Mucosa of descending colon (tissue), 3 donors: ENCODE data around the gene ACCS. TPM values are rescaled to one million over a fixed set of nuclear protein-coding genes. Genes with fewer than 3 reads are reported as not detected.

Experiments used
- ATAC-seq: fragments of 200-7000 bp; cut with Tn5 transposase; one replicate; pipeline ENCODE4 v1.9.1; 2020; ENCODE audit warnings: mild to moderate bottlenecking, moderate library complexity
- DNase-seq, 3 donors: peaks; one replicate each; pipeline ENCODE4 v3.0.0-alpha.2; 2020
- H3K36me3 ChIP-seq: fragments of 200-600 bp; one replicate; pipeline ENCODE4 v1.8.0; 2021; ENCODE audit warnings: low read depth, mild to moderate bottlenecking
- H3K4me1 ChIP-seq: fragments of 200-600 bp; one replicate; pipeline ENCODE4 v1.8.0; 2021; ENCODE audit warnings: low read depth, mild to moderate bottlenecking
- H3K4me3 ChIP-seq: fragments of 200-600 bp; one replicate; pipeline ENCODE4 v1.8.0; 2021; ENCODE audit warnings: mild to moderate bottlenecking
- H3K9me3 ChIP-seq: fragments of 200-600 bp; one replicate; pipeline ENCODE4 v1.8.0; 2021; ENCODE audit warnings: mild to moderate bottlenecking
- CTCF ChIP-seq: fragments of 200-600 bp; IDR thresholded peaks from one replicate; pipeline ENCODE4 v1.8.0; 2022; ENCODE audit warnings: antibody characterized with exemption, mild to moderate bottlenecking
- intact Hi-C, 2 donors: fragments of 100-400 bp; cut with DNase I in 1 of 2; cut with micrococcal nuclease in 1 of 2; formaldehyde crosslinking; loops; one replicate each; pipeline versions ENCODE4 v1.11.0 to v1.11.1; 2022; cut with DNase I, micrococcal nuclease
- long read RNA-seq, 2 donors: library from polyadenylated mRNA; unstranded; transcript quantifications; one replicate each; pipeline ENCODE4 v2.0.0, GENCODE V29; 2019 to 2021
- total RNA-seq, 3 donors: library from RNA; stranded (reverse); fragmentation: NEBNext Ultra II Directional in 2 of 3; extraction: Animal tissue kit (Norgen Biotek cat#: 25700) in 2 of 3; gene quantifications; one replicate each; pipeline versions ENCODE4 v1.2.1 to v1.2.4, GENCODE V29; 2021 to 2023
- donor health status: DM: no; HTN: no; CAD: no; lungs with moderate emphysema.
- donor health status: DM: no; HTN: no; CAD: no.
- donor health status: DM: no; HTN: yes; CAD: no.

ACCS gene, protein sequence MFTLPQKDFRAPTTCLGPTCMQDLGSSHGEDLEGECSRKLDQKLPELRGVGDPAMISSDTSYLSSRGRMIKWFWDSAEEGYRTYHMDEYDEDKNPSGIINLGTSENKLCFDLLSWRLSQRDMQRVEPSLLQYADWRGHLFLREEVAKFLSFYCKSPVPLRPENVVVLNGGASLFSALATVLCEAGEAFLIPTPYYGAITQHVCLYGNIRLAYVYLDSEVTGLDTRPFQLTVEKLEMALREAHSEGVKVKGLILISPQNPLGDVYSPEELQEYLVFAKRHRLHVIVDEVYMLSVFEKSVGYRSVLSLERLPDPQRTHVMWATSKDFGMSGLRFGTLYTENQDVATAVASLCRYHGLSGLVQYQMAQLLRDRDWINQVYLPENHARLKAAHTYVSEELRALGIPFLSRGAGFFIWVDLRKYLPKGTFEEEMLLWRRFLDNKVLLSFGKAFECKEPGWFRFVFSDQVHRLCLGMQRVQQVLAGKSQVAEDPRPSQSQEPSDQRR
- 10 to 100 TPM; 22.9 to 40.2 (median 30.8) TPM for total RNA-seq
- long read RNA-seq, donor 1, partial matches to known transcripts: 6 of 21 reads
- long read RNA-seq, donor 1, other reads (novel, unspliced or antisense): 11 of 21 reads
- long read RNA-seq, donor 2, partial matches to known transcripts: 1 of 5 reads
- long read RNA-seq, donor 2, other reads (novel, unspliced or antisense): 4 of 5 reads

GRCh38 chr11:44065841-44066731, at the start of gene ACCS:
Gene ACCS (plus strand): TSS chr11:44066270. CDS start chr11:44067628, 1,358 bp downstream.
- DNase-seq (peak; percentile 96 to 99 (median 97)), ATAC-seq (peak; percentile 95)
- Histone ChIP-seq H3K4me1 (peaks cover 10% of the 10 kb centered on the region), H3K4me3 (peak within 1 kb of the TSS; percentile 62), H3K9me3 (no peaks in the 10 kb centered on the region), H3K36me3 (no peaks in the 10 kb centered on the region)
- TF ChIP-seq CTCF: peak; percentile 91
- intact Hi-C loops: no loop called here

GRCh38 chr11:44016546-44017442, 49.3 kb upstream of the ACCS start:
- Histone ChIP-seq H3K4me3 (no peak overlapping the region), H3K36me3 (no peaks in the 10 kb centered on the region), H3K4me1 (no peaks in the 10 kb centered on the region), H3K9me3 (no peaks in the 10 kb centered on the region)
- ATAC-seq: no peak
- no peak for DNase-seq
- intact Hi-C loops: no loop called here
- TF ChIP-seq CTCF: no peak

GRCh38 chr11:44017443-44018126, 48.5 kb upstream of the ACCS start:
- H3K4me3 ChIP-seq: no peak overlapping the region
- DNase-seq: no peak
- H3K4me1 ChIP-seq: no peaks in the 10 kb centered on the region
- H3K36me3 ChIP-seq: no peaks in the 10 kb centered on the region
- no peak for ATAC-seq
- intact Hi-C loops: no loop called here
- no peaks in the 10 kb centered on the region for H3K9me3 ChIP-seq
- no peak for TF ChIP-seq CTCF

- H3K9me3 ChIP-seq: no peaks in the 10 kb centered on the region
- H3K4me1 ChIP-seq: no peaks in the 10 kb centered on the region
- no peaks in the 10 kb centered on the region for H3K36me3 ChIP-seq
- ATAC-seq (no peak), DNase-seq (no peak)
- TF ChIP-seq CTCF: no peak
- no peak overlapping the region for H3K4me3 ChIP-seq
- intact Hi-C loops: no loop called here
Measured at GRCh38 chr11:44018127-44018521, 47.9 kb upstream of the ACCS start.
